Esophagus muscularis mucosa (tissue), 4 donors: ENCODE measurements around the gene CACNG7. TPM values are rescaled to one million over a fixed set of nuclear protein-coding genes. Genes with fewer than 3 reads are reported as not detected.

ENCODE experiments used
- DNase-seq: peaks from one replicate; pipeline ENCODE4 v3.0.0-alpha.2; 2017; ENCODE audit errors: extremely low spot score
- H3K27ac ChIP-seq, 4 donors: fragments of 200-600 bp; sonication (generic); replicated peaks in 1 of 4; 1 replicate in 3 of 4; 2 replicates in 1 of 4; pipeline ENCODE4 v1.5.1; 2016 to 2019; ENCODE audit warnings: mild to moderate bottlenecking in 1 of 4
- H3K27me3 ChIP-seq, 4 donors: fragments of 200-600 bp; sonication (generic); one replicate each; pipeline versions ENCODE4 v1.5.1 to v1.6.0; 2016 to 2019
- H3K36me3 ChIP-seq, 4 donors: fragments of 200-600 bp; sonication (generic); one replicate each; pipeline ENCODE4 v1.5.1; 2016 to 2019
- H3K4me1 ChIP-seq, 4 donors: fragments of 200-600 bp; sonication (generic); one replicate each; pipeline ENCODE4 v1.5.1; 2016 to 2019
- H3K4me3 ChIP-seq, 4 donors: fragments of 200-600 bp; sonication (generic); 1 replicate in 2 of 4; 2 replicates in 2 of 4; pipeline ENCODE4 v1.5.1; 2016 to 2019; ENCODE audit warnings: mild to moderate bottlenecking in 4 of 4, moderate library complexity in 1 of 4
- H3K9me3 ChIP-seq, 4 donors: fragments of 200-600 bp; sonication (generic); 1 replicate in 3 of 4; 2 replicates in 1 of 4; pipeline ENCODE4 v1.5.1; 2016 to 2019
- CTCF ChIP-seq, 3 experiments: fragments of 200-600 bp in 2 of 3; fragments of 450-650 bp in 1 of 3; sonication (generic) in 2 of 3; IDR thresholded peaks; one replicate each; pipeline ENCODE4 v1.5.1; 2017 to 2019; ENCODE audit warnings: antibody characterized with exemption in 3 of 3, mild to moderate bottlenecking in 2 of 3, moderate library complexity in 1 of 3
- EP300 ChIP-seq: sonication (generic); formaldehyde crosslinking; IDR thresholded peaks from one replicate; pipeline ENCODE4 v1.6.1; 2017; ENCODE audit warnings: antibody characterized with exemption
- POLR2A ChIP-seq: fragments of 450-650 bp; IDR thresholded peaks from one replicate; pipeline ENCODE4 v1.6.1; 2017; ENCODE audit warnings: antibody characterized with exemption, moderate library complexity, mild to moderate bottlenecking, low read depth
- POLR2AphosphoS5 ChIP-seq, 2 donors: sonication (generic); formaldehyde crosslinking; IDR thresholded peaks; one replicate each; pipeline ENCODE4 v1.6.1; 2017; ENCODE audit warnings: antibody characterized with exemption in 2 of 2
- WGBS: methylation state at CpG from one replicate; pipeline ENCODE4 v1.1.5; 2018; 5-methylcytosine and 5-hydroxymethylcytosine counted together
- intact Hi-C: fragments of 100-400 bp; cut with DNase I; formaldehyde crosslinking; loops from one replicate; pipeline ENCODE4 v1.15.1; 2023
- total RNA-seq, 4 donors: library from RNA; depleted of rRNA; stranded (reverse); fragments of >200 nt; gene quantifications; one replicate each; pipeline versions ENCODE4 v1.1.0 to v1.2.1, GENCODE V29; 2016

The CACNG7 gene
- total RNA-seq, 4 donors from 2014 or later = under 0.01 to 1.2 TPM; not detected in 2

DNA sequence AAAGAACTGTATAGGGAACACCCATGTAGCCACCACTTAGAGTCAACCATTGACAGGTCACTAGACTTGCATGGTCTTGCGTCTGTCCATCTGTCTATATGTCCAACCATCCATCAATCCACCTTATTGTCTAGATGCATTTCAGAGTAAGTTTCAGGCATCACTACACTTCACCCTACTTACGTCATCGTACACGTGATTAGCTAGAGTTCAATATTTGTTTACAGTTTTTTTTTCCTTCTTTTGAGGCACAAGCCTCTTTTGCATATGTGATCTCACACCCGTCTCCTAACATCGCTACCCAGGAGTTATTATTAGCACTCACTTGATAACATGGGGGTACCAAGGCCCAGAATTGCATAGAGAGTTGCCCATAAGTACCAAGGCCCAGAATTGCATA is 6.9 kb downstream of the CACNG7 start:
- intact Hi-C loops = no loop called here
- no peak overlapping the region for H3K4me3 ChIP-seq
- H3K4me1 ChIP-seq = no peaks in the 10 kb centered on the region
- TF ChIP-seq POLR2AphosphoS5 (IDR thresholded peaks at IDR 0.05) (no peak), POLR2A (no peak), CTCF (IDR thresholded peaks at IDR 0.05) (no peak), EP300 (no peak)
- H3K9me3 ChIP-seq = no peaks in the 10 kb centered on the region
- DNase-seq = no peak
- H3K27ac ChIP-seq = no peak overlapping the region
- H3K27me3 ChIP-seq = peaks cover 0 to 64% (median 12%) of the 10 kb centered on the region in 4 donors
- no peaks in the 10 kb centered on the region for H3K36me3 ChIP-seq
- WGBS = 71% methylated on average over 6 of the region's 6 CpGs

DNA sequence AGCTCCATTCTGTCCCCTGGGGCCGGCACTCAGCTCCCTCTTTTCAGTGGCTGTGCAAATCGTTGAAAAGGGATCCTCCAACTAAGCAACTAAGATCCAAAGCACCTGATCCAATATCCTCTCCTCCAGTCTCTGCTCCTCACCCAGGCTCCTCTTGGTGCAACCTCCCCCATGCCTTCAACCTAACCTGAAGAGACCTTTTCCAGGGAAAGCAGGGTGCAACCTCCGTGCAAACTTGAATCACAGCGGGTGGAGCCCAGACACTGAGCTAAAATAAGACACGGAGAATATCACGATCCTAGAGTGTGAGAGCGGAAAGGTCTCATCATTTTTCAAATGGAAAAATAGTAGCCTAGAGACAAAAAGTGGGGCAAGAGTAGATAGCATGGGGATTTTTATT is 8.3 kb downstream of the CACNG7 start:
- Histone ChIP-seq H3K27me3 (peaks cover 0 to 53% (median 5%) of the 10 kb centered on the region in 4 donors), H3K27ac (no peak overlapping the region), H3K4me1 (no peaks in the 10 kb centered on the region), H3K9me3 (no peaks in the 10 kb centered on the region), H3K36me3 (no peaks in the 10 kb centered on the region), H3K4me3 (no peak overlapping the region)
- TF ChIP-seq POLR2A (no peak), POLR2AphosphoS5 (IDR thresholded peaks at IDR 0.05) (no peak), CTCF (IDR thresholded peaks at IDR 0.05) (no peak), EP300 (no peak)
- WGBS = 89% methylated on average over 7 of the region's 7 CpGs
- intact Hi-C loops = no loop called here
- no peak for DNase-seq

DNA sequence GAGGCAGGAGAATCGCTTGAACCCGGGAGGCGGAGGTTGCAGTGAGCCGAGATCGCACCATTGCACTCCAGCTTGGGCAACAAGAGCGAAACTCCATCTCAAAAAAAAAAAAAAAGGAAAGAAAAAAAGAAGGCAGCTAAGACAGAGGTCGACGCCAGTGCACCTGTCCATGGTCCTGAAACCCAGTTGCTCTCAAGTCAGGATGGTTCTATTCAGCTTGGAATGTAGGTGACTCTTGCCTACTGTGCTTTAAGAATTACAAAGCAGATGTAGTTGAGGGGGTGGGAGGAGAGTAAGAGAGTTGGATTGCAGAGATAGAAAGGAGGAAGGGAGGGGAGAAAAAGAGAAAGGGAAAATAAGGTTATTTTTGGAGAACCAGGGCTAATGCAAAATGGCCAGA is 18.7 kb downstream of the CACNG7 start:
- Histone ChIP-seq H3K4me3 (no peak overlapping the region), H3K36me3 (no peaks in the 10 kb centered on the region), H3K27ac (no peak overlapping the region), H3K27me3 (peaks cover 0 to 27% (median 0%) of the 10 kb centered on the region in 4 donors), H3K9me3 (no peaks in the 10 kb centered on the region), H3K4me1 (no peaks in the 10 kb centered on the region)
- WGBS = 48% methylated on average over 8 of the region's 8 CpGs
- DNase-seq = no peak
- no peak for TF ChIP-seq CTCF (IDR thresholded peaks at IDR 0.05)
- TF ChIP-seq POLR2AphosphoS5 (IDR thresholded peaks at IDR 0.05) = no peak
- no peak for TF ChIP-seq POLR2A
- intact Hi-C loops = no loop called here

DNA sequence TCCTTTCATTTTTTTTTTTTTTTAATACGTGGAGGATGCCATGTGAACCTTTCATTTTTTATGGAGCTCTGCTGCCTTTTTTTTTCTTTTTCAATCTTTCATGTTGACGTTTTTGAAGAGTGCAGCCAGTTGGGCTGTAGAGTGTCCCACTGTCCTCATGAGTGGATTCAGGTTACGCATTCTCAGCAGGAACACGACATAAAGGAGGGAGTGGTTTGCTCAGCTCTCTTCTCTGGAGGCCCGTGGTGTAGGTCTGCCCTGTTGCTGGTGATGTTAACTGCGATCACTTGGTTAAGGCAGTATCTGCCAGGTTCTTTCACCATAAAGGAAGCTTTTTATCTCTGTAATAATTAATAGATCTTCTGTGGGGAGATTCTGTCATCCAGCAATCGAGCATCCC is 27.0 kb downstream of the CACNG7 start:
- H3K27me3 ChIP-seq = peaks cover 0 to 53% (median 1%) of the 10 kb centered on the region in 4 donors
- TF ChIP-seq CTCF (IDR thresholded peaks at IDR 0.05) (no peak), POLR2AphosphoS5 (IDR thresholded peaks at IDR 0.05) (no peak), EP300 (no peak), POLR2A (no peak)
- peaks cover 0 to 5% (median 0%) of the 10 kb centered on the region in 4 donors for H3K9me3 ChIP-seq
- no peak for DNase-seq
- no peaks in the 10 kb centered on the region for H3K4me1 ChIP-seq
- no peak overlapping the region for H3K27ac ChIP-seq
- H3K4me3 ChIP-seq = no peak overlapping the region
- intact Hi-C loops = no loop called here
- WGBS = 51% methylated on average over 7 of the region's 7 CpGs
- H3K36me3 ChIP-seq = no peaks in the 10 kb centered on the region

DNA sequence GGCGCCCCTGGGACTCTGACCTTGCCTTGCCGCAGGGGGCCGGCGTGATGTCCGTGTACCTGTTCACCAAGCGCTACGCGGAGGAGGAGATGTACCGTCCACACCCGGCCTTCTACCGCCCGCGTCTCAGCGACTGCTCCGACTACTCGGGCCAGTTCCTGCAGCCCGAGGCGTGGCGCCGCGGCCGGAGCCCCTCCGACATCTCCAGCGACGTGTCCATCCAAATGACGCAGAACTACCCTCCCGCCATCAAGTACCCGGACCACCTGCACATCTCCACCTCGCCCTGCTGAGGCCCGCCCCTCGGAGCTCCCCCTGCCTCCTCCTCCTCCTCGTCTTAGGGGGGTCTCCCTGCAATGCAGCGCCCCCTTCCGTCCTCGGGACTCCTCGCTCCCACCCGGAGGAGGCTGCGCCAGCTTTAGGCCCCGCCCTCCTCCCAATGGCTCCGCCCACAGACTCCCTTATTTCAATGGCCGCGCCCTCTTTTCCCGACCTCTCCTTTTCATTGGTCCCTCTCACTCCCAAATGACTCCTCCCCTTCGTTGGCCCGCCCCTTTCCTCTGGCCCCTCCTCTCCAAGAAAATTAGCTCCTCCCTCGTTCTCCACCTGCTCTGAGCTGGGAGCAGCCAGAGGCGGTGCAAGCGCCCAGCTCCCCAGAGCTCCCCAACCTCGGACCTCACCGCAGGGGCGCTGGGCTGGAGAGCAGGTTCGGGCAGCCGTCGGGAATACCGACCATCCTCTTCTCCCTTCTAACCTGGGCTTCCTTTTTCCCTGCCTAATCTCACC is 33.1 kb downstream of the CACNG7 start:
- peaks cover 2 to 89% (median 24%) of the 10 kb centered on the region in 4 donors for H3K27me3 ChIP-seq
- no peak overlapping the region for H3K4me3 ChIP-seq
- peaks cover 0 to 5% (median 1%) of the 10 kb centered on the region in 4 donors for H3K4me1 ChIP-seq
- 8% methylated on average over 29 of the region's 55 CpGs for whole genome bisulfite sequencing
- no peak for DNase-seq
- TF ChIP-seq CTCF (IDR thresholded peaks at IDR 0.05) = no peak
- TF ChIP-seq POLR2A = no peak
- TF ChIP-seq EP300 = no peak
- TF ChIP-seq POLR2AphosphoS5 (IDR thresholded peaks at IDR 0.05) = no peak
- no peak overlapping the region for H3K27ac ChIP-seq
- intact Hi-C loops = no loop called here
- no peaks in the 10 kb centered on the region for H3K36me3 ChIP-seq
- H3K9me3 ChIP-seq = peaks cover 0 to 5% (median 0%) of the 10 kb centered on the region in 4 donors
